ENCODE measurements around the gene LRRC4C. TPM values are rescaled to one million over a fixed set of nuclear protein-coding genes. Genes with fewer than 3 reads are reported as not detected.

LRRC4C gene
- total RNA-seq, 1 experiment from 2014 or later, result not detected

- no peak overlapping the region for H3K4me3 Mint-ChIP-seq (ENCODE audit: low read depth, unreplicated experiment)
- intact Hi-C loops (cut with micrococcal nuclease; ENCODE audit: unreplicated experiment), result no loop called here
Observed at GRCh38 chr11:40235841-40236240, 1223.6 kb downstream of the LRRC4C start.

DNA sequence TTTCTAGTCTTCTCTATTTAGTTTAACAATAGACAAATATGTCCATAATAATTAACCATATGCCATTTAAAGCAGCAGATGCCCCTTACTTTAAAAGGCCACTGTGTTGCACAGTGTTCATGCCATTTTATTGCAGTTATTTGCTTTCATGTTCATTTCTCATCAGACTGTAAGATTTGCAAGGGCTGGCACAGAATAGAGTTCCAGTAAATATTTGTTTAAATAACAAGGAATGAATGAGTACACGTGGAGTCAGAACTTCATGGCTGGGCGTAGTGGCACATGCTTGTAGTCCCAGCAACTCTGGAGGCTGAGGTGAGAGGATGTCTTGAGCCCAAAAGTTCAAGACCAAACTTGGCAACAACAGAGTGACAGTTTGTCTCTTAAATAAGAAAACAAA lies 1228.6 kb downstream of the LRRC4C start:
- no peak for TF ChIP-seq CTCF (IDR thresholded peaks at IDR 0.05; ENCODE audit: unreplicated experiment)
- CTCF ChIA-PET, result no interaction called here
- H3K4me1 Mint-ChIP-seq (ENCODE audit: low read depth, unreplicated experiment), result no peaks in the 10 kb centered on the region
- DNase-seq, result no peak
- no peaks in the 10 kb centered on the region for H3K36me3 Mint-ChIP-seq (ENCODE audit: insufficient read depth, unreplicated experiment)
- peaks cover 4% of the 10 kb centered on the region for H3K9me3 Mint-ChIP-seq (ENCODE audit: low read depth, unreplicated experiment)
- intact Hi-C loops (cut with micrococcal nuclease; ENCODE audit: unreplicated experiment), result no loop called here
- no peak overlapping the region for H3K27ac Mint-ChIP-seq (ENCODE audit: unreplicated experiment)
- no TSS peak for BruUV-seq (replicated peaks)
- H3K4me3 Mint-ChIP-seq (ENCODE audit: low read depth, unreplicated experiment), result no peak overlapping the region
- H3K27me3 Mint-ChIP-seq (ENCODE audit: unreplicated experiment), result no peaks in the 10 kb centered on the region

More at GRCh38 chr11:40235841-40236240, 1223.6 kb downstream of the LRRC4C start:
- TF ChIP-seq CTCF (IDR thresholded peaks at IDR 0.05; ENCODE audit: unreplicated experiment), result no peak
- H3K27ac Mint-ChIP-seq (ENCODE audit: unreplicated experiment), result no peak overlapping the region
- peaks cover 3% of the 10 kb centered on the region for H3K9me3 Mint-ChIP-seq (ENCODE audit: low read depth, unreplicated experiment)
- H3K4me1 Mint-ChIP-seq (ENCODE audit: low read depth, unreplicated experiment), result no peaks in the 10 kb centered on the region
- no peak for DNase-seq
- no TSS peak for BruUV-seq (replicated peaks)
- no peaks in the 10 kb centered on the region for H3K36me3 Mint-ChIP-seq (ENCODE audit: insufficient read depth, unreplicated experiment)
- CTCF ChIA-PET, result no interaction called here
- H3K27me3 Mint-ChIP-seq (ENCODE audit: unreplicated experiment), result no peaks in the 10 kb centered on the region

GRCh38 chr11:40228662-40229061 lies 1230.8 kb downstream of the LRRC4C start:
- intact Hi-C loops (cut with micrococcal nuclease; ENCODE audit: unreplicated experiment), result no loop called here

GRCh38 chr11:40227730-40228129 lies 1231.7 kb downstream of the LRRC4C start:
- no peak for DNase-seq
- Mint-ChIP-seq H3K4me1 (ENCODE audit: low read depth, unreplicated experiment) (no peaks in the 10 kb centered on the region), H3K36me3 (ENCODE audit: insufficient read depth, unreplicated experiment) (no peaks in the 10 kb centered on the region), H3K4me3 (ENCODE audit: low read depth, unreplicated experiment) (no peak overlapping the region), H3K27ac (ENCODE audit: unreplicated experiment) (no peak overlapping the region), H3K27me3 (ENCODE audit: unreplicated experiment) (no peaks in the 10 kb centered on the region), H3K9me3 (ENCODE audit: low read depth, unreplicated experiment) (peaks cover 5% of the 10 kb centered on the region)
- intact Hi-C loops (cut with micrococcal nuclease; ENCODE audit: unreplicated experiment), result no loop called here
- CTCF ChIA-PET, result no interaction called here
- no TSS peak for BruUV-seq (replicated peaks)
- TF ChIP-seq CTCF (IDR thresholded peaks at IDR 0.05; ENCODE audit: unreplicated experiment), result no peak

More at GRCh38 chr11:40228662-40229061, 1230.8 kb downstream of the LRRC4C start:
- no peak for TF ChIP-seq CTCF (IDR thresholded peaks at IDR 0.05; ENCODE audit: unreplicated experiment)
- H3K27me3 Mint-ChIP-seq (ENCODE audit: unreplicated experiment), result no peaks in the 10 kb centered on the region
- BruUV-seq (replicated peaks), result no TSS peak
- CTCF ChIA-PET, result no interaction called here
- no peak for DNase-seq
- no peaks in the 10 kb centered on the region for H3K36me3 Mint-ChIP-seq (ENCODE audit: insufficient read depth, unreplicated experiment)
- H3K27ac Mint-ChIP-seq (ENCODE audit: unreplicated experiment), result no peak overlapping the region
- H3K4me1 Mint-ChIP-seq (ENCODE audit: low read depth, unreplicated experiment), result no peaks in the 10 kb centered on the region
- H3K9me3 Mint-ChIP-seq (ENCODE audit: low read depth, unreplicated experiment), result peaks cover 4% of the 10 kb centered on the region
- no peak overlapping the region for H3K4me3 Mint-ChIP-seq (ENCODE audit: low read depth, unreplicated experiment)
